ENCODE measurements around the gene ZNF107. TPM values are rescaled to one million over a fixed set of nuclear protein-coding genes. Genes with fewer than 3 reads are reported as not detected.
A peak's percentile ranks its signal among the peaks of the same experiment; 100 is the strongest.
"Not testable (repeated sequence)": the region's sequence is repeated elsewhere in the genome, so short reads cannot be mapped to it uniquely, and the experiment has no call there.

Gene ZNF107
- total RNA-seq, 3 donors from 2014 or later, result 3.7 to 72.7 (median 33.1) TPM

- no peak overlapping the region for H3K4me3 ChIP-seq
- intact Hi-C loops (cut with DNase I; ENCODE audit: low total_unique reads), result no loop called here
- no peaks in the 10 kb centered on the region for H3K27me3 ChIP-seq
- no peak for DNase-seq (ENCODE audit: low spot score in 2 of 2)
- TF ChIP-seq CTCF (IDR thresholded peaks at IDR 0.05) (no peak), POLR2AphosphoS5 (IDR thresholded peaks at IDR 0.05) (no peak), POLR2A (IDR thresholded peaks at IDR 0.05) (no peak)
- H3K36me3 ChIP-seq, result no peaks in the 10 kb centered on the region
- no peaks in the 10 kb centered on the region for H3K9me3 ChIP-seq
- no peaks in the 10 kb centered on the region for H3K4me1 ChIP-seq
- peak overlapping the region; percentile 86 to 91 for H3K27ac ChIP-seq
These were observed 21.3 kb downstream of the ZNF107 start for GRCh38 chr7:64687249-64687648.

- DNase-seq (ENCODE audit: low spot score in 2 of 2), result no peak
- TF ChIP-seq POLR2AphosphoS5 (IDR thresholded peaks at IDR 0.05) (no peak), CTCF (IDR thresholded peaks at IDR 0.05) (no peak), POLR2A (IDR thresholded peaks at IDR 0.05) (no peak)
- no peaks in the 10 kb centered on the region for H3K27me3 ChIP-seq
- peak overlapping the region; percentile 82 to 86 for H3K27ac ChIP-seq
- H3K4me3 ChIP-seq, result no peak overlapping the region
- no peaks in the 10 kb centered on the region for H3K36me3 ChIP-seq
- H3K4me1 ChIP-seq, result no peaks in the 10 kb centered on the region
- no peaks in the 10 kb centered on the region for H3K9me3 ChIP-seq
- intact Hi-C loops (cut with DNase I; ENCODE audit: low total_unique reads), result no loop called here
These were observed 23.1 kb downstream of the ZNF107 start for GRCh38 chr7:64688988-64689387.

- Histone ChIP-seq H3K4me1 (no peaks in the 10 kb centered on the region), H3K27me3 (no peaks in the 10 kb centered on the region), H3K36me3 (no peaks in the 10 kb centered on the region), H3K4me3 (no peak overlapping the region), H3K9me3 (no peaks in the 10 kb centered on the region), H3K27ac (no peak overlapping the region)
- intact Hi-C loops (cut with DNase I; ENCODE audit: low total_unique reads), result no loop called here
- DNase-seq (ENCODE audit: low spot score in 2 of 2), result no peak
- TF ChIP-seq POLR2A (IDR thresholded peaks at IDR 0.05), result no peak
- no peak for TF ChIP-seq POLR2AphosphoS5 (IDR thresholded peaks at IDR 0.05)
- no peak for TF ChIP-seq CTCF (IDR thresholded peaks at IDR 0.05)
These were observed 25.9 kb downstream of the ZNF107 start for GRCh38 chr7:64691831-64692230.

- H3K4me1 ChIP-seq; H3K27ac ChIP-seq; H3K36me3 ChIP-seq; DNase-seq (ENCODE audit: low spot score in 2 of 2); H3K9me3 ChIP-seq; H3K27me3 ChIP-seq; H3K4me3 ChIP-seq; intact Hi-C loops (cut with DNase I; ENCODE audit: low total_unique reads): not testable (repeated sequence)
These were observed 31.9 kb downstream of the ZNF107 start for GRCh38 chr7:64697863-64698262.

- Histone ChIP-seq H3K9me3 (peaks cover 42 to 75% of the 10 kb centered on the region in 2 donors), H3K27me3 (no peaks in the 10 kb centered on the region), H3K36me3 (no peaks in the 10 kb centered on the region), H3K4me3 (no peak overlapping the region), H3K27ac (no peak overlapping the region), H3K4me1 (no peaks in the 10 kb centered on the region)
- intact Hi-C loops (cut with DNase I; ENCODE audit: low total_unique reads), result no loop called here
- DNase-seq (ENCODE audit: low spot score in 2 of 2), result no peak
- TF ChIP-seq POLR2A (IDR thresholded peaks at IDR 0.05), result no peak
- TF ChIP-seq POLR2AphosphoS5 (IDR thresholded peaks at IDR 0.05), result no peak
- TF ChIP-seq CTCF (IDR thresholded peaks at IDR 0.05), result no peak
These were observed 40.8 kb downstream of the ZNF107 start for GRCh38 chr7:64706625-64707292.

GRCh38 chr7:64717896-64718295 is 52.0 kb downstream of the ZNF107 start:
- H3K9me3 ChIP-seq, result peaks cover 18 to 21% of the 10 kb centered on the region in 2 donors
- DNase-seq (ENCODE audit: low spot score in 2 of 2); H3K36me3 ChIP-seq; H3K27ac ChIP-seq; H3K4me3 ChIP-seq; intact Hi-C loops (cut with DNase I; ENCODE audit: low total_unique reads); H3K4me1 ChIP-seq; H3K27me3 ChIP-seq: not testable (repeated sequence)
